ENCODE measurements around the gene KAZN.

KAZN gene

GRCh38 chr1:14677292-14677971 lies 78.9 kb downstream of the KAZN start:
- no peak for DNase-seq (ENCODE audit: low read depth in 2 of 2)

- no peak for DNase-seq (ENCODE audit: low read depth in 2 of 2)
Observed at GRCh38 chr1:14678011-14678638, 79.6 kb downstream of the KAZN start.

- no peak for DNase-seq (ENCODE audit: low read depth in 2 of 2)
Observed at GRCh38 chr1:14679027-14679688, 80.7 kb downstream of the KAZN start.

- no peak for DNase-seq (ENCODE audit: low read depth in 2 of 2)
Observed at GRCh38 chr1:14681182-14681581, 82.7 kb downstream of the KAZN start.

GRCh38 chr1:14682941-14683621 lies 84.6 kb downstream of the KAZN start:
- DNase-seq (ENCODE audit: low read depth in 2 of 2), result no peak

- no peak for DNase-seq (ENCODE audit: low read depth in 2 of 2)
Observed at GRCh38 chr1:14685078-14685477, 86.6 kb downstream of the KAZN start.

GRCh38 chr1:14686701-14687100 lies 88.2 kb downstream of the KAZN start:
- DNase-seq (ENCODE audit: low read depth in 2 of 2), result no peak

- DNase-seq (ENCODE audit: low read depth in 2 of 2), result no peak
Observed at GRCh38 chr1:14687147-14687546, 88.7 kb downstream of the KAZN start.

- no peak for DNase-seq (ENCODE audit: low read depth in 2 of 2)
Observed at GRCh38 chr1:14689996-14690615, 91.6 kb downstream of the KAZN start.

GRCh38 chr1:14693949-14694348 lies 95.5 kb downstream of the KAZN start:
- DNase-seq (ENCODE audit: low read depth in 2 of 2), result no peak

GRCh38 chr1:14694589-14694988 lies 96.1 kb downstream of the KAZN start:
- DNase-seq (ENCODE audit: low read depth in 2 of 2), result no peak

- no peak for DNase-seq (ENCODE audit: low read depth in 2 of 2)
Observed at GRCh38 chr1:14696761-14697160, 98.3 kb downstream of the KAZN start.

GRCh38 chr1:14697353-14697752 lies 98.9 kb downstream of the KAZN start:
- no peak for DNase-seq (ENCODE audit: low read depth in 2 of 2)

GRCh38 chr1:14698314-14698713 lies 99.8 kb downstream of the KAZN start:
- no peak for DNase-seq (ENCODE audit: low read depth in 2 of 2)

GRCh38 chr1:14699620-14700019 lies 101.1 kb downstream of the KAZN start:
- DNase-seq (ENCODE audit: low read depth in 2 of 2), result no peak

- no peak for DNase-seq (ENCODE audit: low read depth in 2 of 2)
Observed at GRCh38 chr1:14704846-14705245, 106.4 kb downstream of the KAZN start.

- DNase-seq (ENCODE audit: low read depth in 2 of 2), result no peak
Observed at GRCh38 chr1:14705824-14706223, 107.3 kb downstream of the KAZN start.

- no peak for DNase-seq (ENCODE audit: low read depth in 2 of 2)
Observed at GRCh38 chr1:14706631-14707030, 108.1 kb downstream of the KAZN start.

- no peak for DNase-seq (ENCODE audit: low read depth in 2 of 2)
Observed at GRCh38 chr1:14707531-14708445, 109.3 kb downstream of the KAZN start.

GRCh38 chr1:14710331-14710730 lies 111.8 kb downstream of the KAZN start:
- DNase-seq (ENCODE audit: low read depth in 2 of 2), result no peak

GRCh38 chr1:14712136-14712535 lies 113.7 kb downstream of the KAZN start:
- DNase-seq (ENCODE audit: low read depth in 2 of 2), result no peak

All from stimulated activated CD4-positive, alpha-beta T cell treated with anti-CD3 and anti-CD28 coated beads, Interleukin-1b, Interleukin-23, amount 100 ng/mL, for 4 hours (primary cell).